GM12878 (cell line): ENCODE data around the gene BICRA. TPM values are rescaled to one million over a fixed set of nuclear protein-coding genes. Genes with fewer than 3 reads are reported as not detected.

ENCODE experiments used
- ATAC-seq: fragments of 200-7000 bp; cut with Tn5 transposase; 3 replicates; pipeline ENCODE4 v1.9.1; 2020; ENCODE audit warnings: mild to moderate bottlenecking, moderate library complexity
- BruUV-seq: library from RNA; stranded (reverse); fragments of 400-500 nt; replicated peaks from 2 replicates; lab custom pipeline; 2021; lab: Mats Ljungman, UMichigan
- CTCF ChIA-PET: fragments of 300-600 bp; sonication (Branson Sonifier 250); formaldehyde crosslinking; extraction: SDS; loops from one replicate; lab custom pipeline; 2021; ENCODE audit warnings: inconsistent platforms; lab: Yijun Ruan, JAX
- POLR2A ChIA-PET: fragments of 350-600 bp; formaldehyde crosslinking; extraction: SDS; loops from one replicate; lab custom pipeline; 2021; ENCODE audit warnings: inconsistent platforms; lab: Charles Lee
- RAD21 ChIA-PET: fragments of 300-600 bp; sonication (Branson Sonifier 250); formaldehyde crosslinking; loops from one replicate; lab custom pipeline; 2023; ENCODE audit warnings: antibody characterized with exemption; ENCODE audit not compliant: unreplicated experiment; lab: Charles Lee
- SMC1A ChIA-PET: fragments of 300-600 bp; sonication (Branson Sonifier 250); formaldehyde crosslinking; loops from one replicate; lab custom pipeline; 2023; ENCODE audit not compliant: unreplicated experiment, uncharacterized antibody; lab: Charles Lee
- DNase-seq: peaks from one replicate; pipeline ENCODE4 v3.0.0-alpha.2; 2011; ENCODE audit warnings: low read depth, low spot score
- FAIRE-seq: peaks from 3 replicates; lab custom pipeline; 2011; peaks lifted over from hg19 to GRCh38; lab: Jason Lieb, UNC
- H2AFZ ChIP-seq: 2 replicates; pipeline ENCODE4 v1.6.0; 2011; ENCODE audit warnings: low read depth, low read length, control low read depth; ENCODE audit not compliant: control insufficient read depth
- H3K27ac ChIP-seq: 2 replicates; pipeline ENCODE4 v1.5.1; 2011; ENCODE audit warnings: control low read depth; ENCODE audit not compliant: control insufficient read depth, insufficient read depth
- H3K27me3 ChIP-seq, 2 experiments: replicated peaks in 1 of 2; 2 replicates each; pipeline versions ENCODE4 v1.6.0 to v1.6.1; 2011; ENCODE audit warnings: low read length in 1 of 2; ENCODE audit not compliant: control insufficient read depth in 2 of 2, insufficient read depth in 2 of 2
- H3K36me3 ChIP-seq, 2 experiments: 2 replicates each; pipeline ENCODE4 v1.5.1; 2011; ENCODE audit warnings: low read length in 1 of 2; ENCODE audit not compliant: control insufficient read depth in 2 of 2, insufficient read depth in 2 of 2
- H3K4me1 ChIP-seq: 2 replicates; pipeline ENCODE4 v1.6.1; 2011; ENCODE audit warnings: mild to moderate bottlenecking, low read length, moderate library complexity, mixed read lengths; ENCODE audit not compliant: control insufficient read depth, insufficient read depth
- H3K4me2 ChIP-seq: 2 replicates; pipeline ENCODE4 v1.6.0; 2011; ENCODE audit warnings: control low read depth; ENCODE audit not compliant: control insufficient read depth, insufficient read depth
- H3K4me3 ChIP-seq: fragments of 200-600 bp; sonication (generic); 2 replicates; pipeline ENCODE4 v1.5.1; 2016
- H3K79me2 ChIP-seq: 2 replicates; pipeline ENCODE4 v1.6.0; 2011; ENCODE audit warnings: low read length; ENCODE audit not compliant: control insufficient read depth, insufficient read depth
- H3K9ac ChIP-seq: 2 replicates; pipeline ENCODE4 v1.8.0; 2011; ENCODE audit warnings: low read length, control low read depth, mixed read lengths; ENCODE audit not compliant: control insufficient read depth, insufficient read depth
- H3K9me3 ChIP-seq: replicated peaks from 3 replicates; pipeline ENCODE4 v1.5.1; 2011; ENCODE audit warnings: mild to moderate bottlenecking, low read length; ENCODE audit not compliant: control insufficient read depth, insufficient read depth
- H4K20me1 ChIP-seq: 2 replicates; pipeline ENCODE4 v1.6.0; 2011; ENCODE audit not compliant: control insufficient read depth, insufficient read depth
- BACH1 ChIP-seq: fragments of 450-650 bp; IDR thresholded peaks from 2 replicates; pipeline ENCODE4 v1.6.1; 2017; ENCODE audit warnings: mild to moderate bottlenecking, borderline replicate concordance
- BHLHE40 ChIP-seq, 2 experiments: fragments of 450-650 bp in 1 of 2; IDR thresholded peaks; 2 replicates each; pipeline ENCODE4 v1.6.1; 2011 to 2017; ENCODE audit warnings: low read depth in 2 of 2, borderline replicate concordance in 1 of 2, improper control_type of control experiment in 1 of 2, low read length in 1 of 2, mild to moderate bottlenecking in 1 of 2
- BRCA1 ChIP-seq: IDR thresholded peaks from 2 replicates; pipeline ENCODE4 v1.6.1; 2011; ENCODE audit warnings: low read depth, low read length, improper control_type of control experiment
- CBX5 ChIP-seq: sonication (generic); IDR thresholded peaks from 2 replicates; pipeline ENCODE4 v1.6.1; 2016; ENCODE audit warnings: low read depth, moderate library complexity, mild to moderate bottlenecking, inconsistent platforms
- CREB1 ChIP-seq: IDR thresholded peaks from 2 replicates; pipeline ENCODE4 v1.6.1; 2012; ENCODE audit warnings: low read depth, mild to moderate bottlenecking, inconsistent platforms
- DPF2 ChIP-seq: fragments of 450-650 bp; IDR thresholded peaks from 2 replicates; pipeline ENCODE4 v1.6.1; 2017; ENCODE audit warnings: mild to moderate bottlenecking
- EZH2 ChIP-seq: IDR thresholded peaks from 2 replicates; pipeline ENCODE4 v1.6.1; 2012; ENCODE audit warnings: low read depth, mild to moderate bottlenecking, control low read depth, inconsistent platforms, low read length, borderline replicate concordance; ENCODE audit not compliant: control insufficient read depth
- FOS ChIP-seq: IDR thresholded peaks from 3 replicates; pipeline ENCODE4 v1.6.1; 2011; ENCODE audit warnings: borderline replicate concordance; ENCODE audit not compliant: insufficient read length; ENCODE audit errors: extremely low read depth
- GABPA ChIP-seq: IDR thresholded peaks from 2 replicates; pipeline ENCODE4 v1.6.1; 2014; ENCODE audit warnings: antibody characterized with exemption, low read depth, mild to moderate bottlenecking, inconsistent platforms
- MYC ChIP-seq: IDR thresholded peaks from 2 replicates; pipeline ENCODE4 v1.6.1; 2011; ENCODE audit warnings: mild to moderate bottlenecking, low read length, moderate library complexity, inconsistent platforms; ENCODE audit not compliant: insufficient read depth, insufficient replicate concordance, insufficient read length, severe bottlenecking
- NFYA ChIP-seq: IDR thresholded peaks from 2 replicates; pipeline ENCODE4 v1.6.1; 2011; ENCODE audit warnings: low read depth, mild to moderate bottlenecking, low read length, improper control_type of control experiment, borderline replicate concordance
- NFYB ChIP-seq: IDR thresholded peaks from 2 replicates; pipeline ENCODE4 v1.6.1; 2011; ENCODE audit warnings: low read depth, mild to moderate bottlenecking, low read length, improper control_type of control experiment, moderate library complexity; ENCODE audit not compliant: insufficient read depth
- RAD51 ChIP-seq: fragments of 450-650 bp; IDR thresholded peaks from 2 replicates; pipeline ENCODE4 v1.6.1; 2016; ENCODE audit warnings: moderate library complexity, mild to moderate bottlenecking, inconsistent platforms
- SMAD5 ChIP-seq: IDR thresholded peaks from 2 replicates; pipeline ENCODE4 v1.6.1; 2016; ENCODE audit warnings: antibody characterized with exemption, low read depth
- SMC3 ChIP-seq: IDR thresholded peaks from 2 replicates; pipeline ENCODE4 v1.6.1; 2011; ENCODE audit warnings: low read length, improper control_type of control experiment, borderline replicate concordance
- SP1 ChIP-seq: IDR thresholded peaks from one replicate; pipeline ENCODE4 v1.6.1; 2011; ENCODE audit warnings: low read depth, low read length
- STAT3 ChIP-seq: IDR thresholded peaks from 2 replicates; pipeline ENCODE4 v1.6.1; 2011; ENCODE audit warnings: low read depth, low read length, improper control_type of control experiment
- SUPT20H ChIP-seq: IDR thresholded peaks from 2 replicates; pipeline ENCODE4 v1.6.1; 2011; ENCODE audit warnings: low read depth, mild to moderate bottlenecking, low read length, moderate library complexity, borderline replicate concordance; ENCODE audit not compliant: control insufficient read depth
- TCF12 ChIP-seq: IDR thresholded peaks from 2 replicates; pipeline ENCODE4 v1.6.1; 2011; ENCODE audit warnings: low read depth, mild to moderate bottlenecking, low read length
- WGBS: methylation state at CpG from one replicate; pipeline ENCODE4 v1.1.6; 2016; ENCODE audit warnings: low lambda C conversion rate; ENCODE audit not compliant: insufficient replicate concordance, insufficient coverage; ENCODE audit errors: missing lambda C conversion rate; 5-methylcytosine and 5-hydroxymethylcytosine counted together
- in situ Hi-C: fragments of 300-500 bp; cut with MboI; formaldehyde crosslinking; loops from 9 replicates; pipeline ENCODE4 v1.14.3; 2018; ENCODE audit warnings: mixed read lengths
- intact Hi-C: fragments of 100-400 bp; cut with micrococcal nuclease; formaldehyde crosslinking; loops from one replicate; pipeline ENCODE4 v1.14.2; 2022; ENCODE audit not compliant: unreplicated experiment
- polyA plus RNA-seq, 11 experiments: library from polyadenylated mRNA; depleted of rRNA in 4 of 11; unstranded in 6 of 11; stranded (reverse) in 5 of 11; fragments of >200 nt; fragmentation: Nextera tagmentation in 4 of 11; fragmentation: Illumina TruSeq in 1 of 11; extraction: Ambion mirVana in 4 of 11; extraction: Trizol in 1 of 11; gene quantifications; 1 replicate in 1 of 11; 2 replicates in 10 of 11; pipeline versions ENCODE4 v1.2.1 to v1.2.3, GENCODE V29; 2011 to 2016; ENCODE audit warnings: inconsistent platforms in 2 of 11, missing spikeins in 2 of 11, low read depth in 1 of 11
- total RNA-seq, 4 experiments: library from RNA; depleted of rRNA in 3 of 4; stranded (reverse); fragments of >200 nt in 3 of 4; fragmentation: Illumina TruSeq in 1 of 4; extraction: Trizol in 1 of 4; gene quantifications; 2 replicates each; pipeline versions ENCODE4 v1.2.1 to v1.2.3, GENCODE V29; 2013 to 2021
- TF ChIP-seq, protein P1 (sequence below): IDR thresholded peaks from 2 replicates; pipeline ENCODE4 v1.6.1; 2012; ENCODE audit warnings: low read depth, low read length, improper control_type of control experiment

Gene BICRA
- total and polyA plus RNA-seq, 10 of the 15 experiments (the other 5 are each of a cell fraction or from before 2014, with no cell fraction given) = 0.11 to 15.3 (median 1.3) TPM

DNA sequence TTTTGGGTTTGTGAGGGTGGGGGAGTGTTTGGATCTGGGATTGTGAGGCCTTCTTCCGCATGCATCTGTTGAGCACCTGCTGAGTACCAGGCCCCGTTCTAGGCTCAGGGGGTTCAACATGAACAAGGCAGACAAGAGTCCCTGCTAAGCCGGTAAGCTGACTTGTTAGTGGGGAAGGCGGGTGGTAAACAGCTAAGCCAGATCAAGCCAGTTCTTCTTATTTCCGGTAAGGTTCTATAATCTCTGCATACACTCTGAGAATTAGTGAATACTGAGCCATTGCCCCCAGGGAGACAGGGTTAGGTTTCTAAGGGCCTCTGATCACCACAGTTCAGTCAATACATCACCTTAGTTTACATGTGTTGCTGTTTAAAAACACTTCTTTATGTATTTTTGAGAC, 94.4 kb downstream of the BICRA start:
- POLR2A ChIA-PET = no interaction called here

More for the DNA sequence above, 94.4 kb downstream of the BICRA start:
- in situ Hi-C loops = no loop called here
- Histone ChIP-seq H3K27me3 (no peaks in the 10 kb centered on the region), H3K9me3 (no peaks in the 10 kb centered on the region), H3K36me3 (peaks cover 0 to 2% of the 10 kb centered on the region in 2 experiments; a peak in 3 of 4 replicates), H3K9ac (no peak overlapping the region)
- no peak for DNase-seq
- no peak for ATAC-seq
- intact Hi-C loops = loop anchor here (10.0 kb wide), 1 partner anchor 418 kb away; no protein-coding TSS in a partner anchor
- TF ChIP-seq GABPA = no peak
- TF ChIP-seq BRCA1 = no peak
- TF ChIP-seq SUPT20H = no peak
- no peak for TF ChIP-seq FOS
- no peak for TF ChIP-seq SP1
- TF ChIP-seq NFYA = no peak
- no peak for TF ChIP-seq RAD51
- no peak for TF ChIP-seq SMC3
- TF ChIP-seq EZH2 = no peak
- TF ChIP-seq CBX5 = no peak
- TF ChIP-seq TCF12 = no peak
- no peak for TF ChIP-seq STAT3
- TF ChIP-seq BACH1 = no peak
- no peak for TF ChIP-seq BHLHE40 (IDR thresholded peaks at IDR 0.05; ENCODE audit: borderline replicate concordance in 1 of 2, low read depth in 2 of 2, low read length in 1 of 2)
- TF ChIP-seq, protein P1, sequence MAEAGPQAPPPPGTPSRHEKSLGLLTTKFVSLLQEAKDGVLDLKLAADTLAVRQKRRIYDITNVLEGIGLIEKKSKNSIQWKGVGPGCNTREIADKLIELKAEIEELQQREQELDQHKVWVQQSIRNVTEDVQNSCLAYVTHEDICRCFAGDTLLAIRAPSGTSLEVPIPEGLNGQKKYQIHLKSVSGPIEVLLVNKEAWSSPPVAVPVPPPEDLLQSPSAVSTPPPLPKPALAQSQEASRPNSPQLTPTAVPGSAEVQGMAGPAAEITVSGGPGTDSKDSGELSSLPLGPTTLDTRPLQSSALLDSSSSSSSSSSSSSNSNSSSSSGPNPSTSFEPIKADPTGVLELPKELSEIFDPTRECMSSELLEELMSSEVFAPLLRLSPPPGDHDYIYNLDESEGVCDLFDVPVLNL = no peak
- TF ChIP-seq CREB1 = no peak
- no peak for TF ChIP-seq NFYB
- TF ChIP-seq MYC = no peak
- TF ChIP-seq SMAD5 = no peak
- TF ChIP-seq DPF2 = no peak
- TF ChIP-seq, all 136 proteins: peak for 0
- Histone ChIP-seq H3K4me2 (no peak overlapping the region), H3K79me2 (no peaks in the 10 kb centered on the region), H3K27ac (no peak overlapping the region), H4K20me1 (no peaks in the 10 kb centered on the region), H2AFZ (no peak overlapping the region), H3K4me3 (no peak overlapping the region), H3K4me1 (no peaks in the 10 kb centered on the region)
- no peak for FAIRE-seq
- no TSS peak for BruUV-seq
- ChIA-PET CTCF (interaction anchor here (8.3 kb wide), 1 partner anchor 267 kb away, joined by 163 read pairs; no protein-coding TSS in a partner anchor), SMC1A (interaction anchor here (5.5 kb wide), 1 partner anchor 268 kb away, joined by 49 read pairs; no protein-coding TSS in a partner anchor), RAD21 (interaction anchor here (0.6 kb wide), 1 partner anchor 188 kb away, joined by 3 read pairs; no protein-coding TSS in a partner anchor)
- WGBS = 100% methylated on average over 5 of the region's 5 CpGs
